ENCODE measurements around the gene GNAT1.
"Not testable (repeated sequence)": the region's sequence is repeated elsewhere in the genome, so short reads cannot be mapped to it uniquely, and the experiment has no call there.

GNAT1 gene

GRCh38 chr3:50207359-50208042 lies 16.1 kb downstream of the GNAT1 start:
- no peak for DNase-seq (ENCODE audit: low read depth)
- H3K4me3 ChIP-seq (replicated peaks; ENCODE audit: low read depth, low read length), result no peak overlapping the region
- TF ChIP-seq CTCF (IDR thresholded peaks at IDR 0.05; ENCODE audit: low read length, missing control alignments), result no peak

GRCh38 chr3:50208677-50209344 lies 17.4 kb downstream of the GNAT1 start:
- TF ChIP-seq CTCF (IDR thresholded peaks at IDR 0.05; ENCODE audit: low read length, missing control alignments), result no peak
- H3K4me3 ChIP-seq (replicated peaks; ENCODE audit: low read depth, low read length), result no peak overlapping the region
- no peak for DNase-seq (ENCODE audit: low read depth)

- no peak for TF ChIP-seq CTCF (IDR thresholded peaks at IDR 0.05; ENCODE audit: low read length, missing control alignments)
- H3K4me3 ChIP-seq (replicated peaks; ENCODE audit: low read depth, low read length), result no peak overlapping the region
Measured at GRCh38 chr3:50210176-50210509, 18.7 kb downstream of the GNAT1 start.

GRCh38 chr3:50210510-50211367 lies 19.3 kb downstream of the GNAT1 start:
- TF ChIP-seq CTCF (IDR thresholded peaks at IDR 0.05; ENCODE audit: low read length, missing control alignments), result no peak
- H3K4me3 ChIP-seq (replicated peaks; ENCODE audit: low read depth, low read length), result no peak overlapping the region

More at GRCh38 chr3:50210176-50210509, 18.7 kb downstream of the GNAT1 start:
- no peak for DNase-seq (ENCODE audit: low read depth)

GRCh38 chr3:50211368-50211717 lies 19.9 kb downstream of the GNAT1 start:
- not testable (repeated sequence) for H3K4me3 ChIP-seq (replicated peaks; ENCODE audit: low read depth, low read length); DNase-seq (ENCODE audit: low read depth)

More at GRCh38 chr3:50210510-50211367, 19.3 kb downstream of the GNAT1 start:
- DNase-seq (ENCODE audit: low read depth), result no peak

- peak; percentile 54 for DNase-seq (ENCODE audit: low read depth)
- no peak overlapping the region for H3K4me3 ChIP-seq (replicated peaks; ENCODE audit: low read depth, low read length)
- TF ChIP-seq CTCF (IDR thresholded peaks at IDR 0.05; ENCODE audit: low read length, missing control alignments), result no peak
Measured at GRCh38 chr3:50211930-50212329, 20.5 kb downstream of the GNAT1 start.

- no peak for DNase-seq (ENCODE audit: low read depth)
Measured at GRCh38 chr3:50212502-50212901, 21.1 kb downstream of the GNAT1 start.

More at GRCh38 chr3:50212502-50212901, 21.1 kb downstream of the GNAT1 start:
- no peak for TF ChIP-seq CTCF (IDR thresholded peaks at IDR 0.05; ENCODE audit: low read length, missing control alignments)
- no peak overlapping the region for H3K4me3 ChIP-seq (replicated peaks; ENCODE audit: low read depth, low read length)
